ENCODE measurements around the gene S100A6. TPM values are rescaled to one million over a fixed set of nuclear protein-coding genes. Genes with fewer than 3 reads are reported as not detected.

S100A6 gene
- total and polyA plus RNA-seq, 12 donors: 237 to 2,261 (median 309) TPM

GRCh38 chr1:153553096-153553495, 17.3 kb upstream of the S100A6 start:
- intact Hi-C loops (cut with DNase I): no loop called here
- H3K4me3 ChIP-seq: no peak overlapping the region
- peaks cover 18 to 54% (median 37%) of the 10 kb centered on the region in 9 donors for H3K4me1 ChIP-seq
- ATAC-seq (no peak), DNase-seq (no peak)
- no peak for TF ChIP-seq CTCF (IDR thresholded peaks at IDR 0.05)
- no peaks in the 10 kb centered on the region for H3K36me3 ChIP-seq
- H3K27me3 ChIP-seq: no peaks in the 10 kb centered on the region
- peak overlapping the region in 5 of 10 donors; percentile 34 to 72 (median 51) for H3K27ac ChIP-seq
- WGBS, 2 donors: 91 to 93% methylated on average over 12 of the region's 12 CpGs
- no peaks in the 10 kb centered on the region for H3K9me3 ChIP-seq

- intact Hi-C loops (cut with DNase I): no loop called here
- no peak overlapping the region for H3K27ac ChIP-seq
- no peak for TF ChIP-seq CTCF (IDR thresholded peaks at IDR 0.05)
- H3K4me3 ChIP-seq: no peak overlapping the region
- H3K9me3 ChIP-seq: no peaks in the 10 kb centered on the region
- WGBS, 2 donors: 95% methylated on average over 8 of the region's 8 CpGs
- H3K36me3 ChIP-seq: no peaks in the 10 kb centered on the region
- ATAC-seq (no peak), DNase-seq (no peak)
- no peaks in the 10 kb centered on the region for H3K27me3 ChIP-seq
- H3K4me1 ChIP-seq: peaks cover 19 to 61% (median 40%) of the 10 kb centered on the region in 9 donors
These were observed 16.5 kb upstream of the S100A6 start for GRCh38 chr1:153552335-153552734.

GRCh38 chr1:153550827-153551500, 15.2 kb upstream of the S100A6 start:
- H3K36me3 ChIP-seq: no peaks in the 10 kb centered on the region
- no peak for ATAC-seq
- TF ChIP-seq CTCF (IDR thresholded peaks at IDR 0.05): no peak
- H3K4me3 ChIP-seq: no peak overlapping the region
- intact Hi-C loops (cut with DNase I): no loop called here
- no peaks in the 10 kb centered on the region for H3K27me3 ChIP-seq
- H3K9me3 ChIP-seq: no peaks in the 10 kb centered on the region
- peaks cover 23 to 75% (median 43%) of the 10 kb centered on the region in 9 donors for H3K4me1 ChIP-seq
- WGBS, 2 donors: 86 to 87% methylated on average over 10 of the region's 10 CpGs
- DNase-seq: no peak
- H3K27ac ChIP-seq: peak overlapping the region in 3 of 10 donors; percentile 9 to 69 (median 34)

GRCh38 chr1:153550398-153550758, 14.6 kb upstream of the S100A6 start:
- no peaks in the 10 kb centered on the region for H3K9me3 ChIP-seq
- H3K27ac ChIP-seq: peak overlapping the region in 4 of 10 donors; percentile 9 to 73 (median 52)
- 62 to 78% methylated on average over 4 of the region's 4 CpGs for WGBS, 2 donors
- ATAC-seq (no peak), DNase-seq (no peak)
- no peak for TF ChIP-seq CTCF (IDR thresholded peaks at IDR 0.05)
- H3K4me1 ChIP-seq: peaks cover 28 to 81% (median 49%) of the 10 kb centered on the region in 9 donors
- H3K27me3 ChIP-seq: no peaks in the 10 kb centered on the region
- no peak overlapping the region for H3K4me3 ChIP-seq
- intact Hi-C loops (cut with DNase I): no loop called here
- no peaks in the 10 kb centered on the region for H3K36me3 ChIP-seq

Data from heart right ventricle (tissue), 16 donors.